ENCODE measurements around the gene OR51E2.
A peak's percentile ranks its signal among the peaks of the same experiment; 100 is the strongest.

OR51E2 gene

DNA sequence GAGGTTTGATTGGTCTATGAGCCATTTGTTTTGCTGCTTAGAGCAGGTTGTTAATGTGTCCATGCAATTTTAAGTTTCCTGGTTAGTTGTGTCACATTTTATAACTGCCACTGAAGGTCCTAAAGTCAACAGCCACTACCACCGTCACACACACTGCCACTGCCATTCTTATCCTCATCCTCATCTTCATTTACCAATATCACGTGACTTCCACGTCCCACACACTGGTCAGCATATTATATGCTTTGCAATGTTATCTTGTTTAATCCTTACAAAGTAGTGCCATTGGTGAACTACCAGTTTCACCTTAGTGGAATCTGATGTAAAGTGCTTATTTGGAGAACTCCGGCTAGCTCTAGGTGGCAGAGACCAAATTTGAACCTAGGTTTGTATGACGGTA, 16.6 kb upstream of the OR51E2 start:
- Histone ChIP-seq H3K79me2 (ENCODE audit: low read length) (no peaks in the 10 kb centered on the region), H3K27me3 (ENCODE audit: low read depth, low read length) (no peaks in the 10 kb centered on the region), H3K4me3 (ENCODE audit: low read length) (no peak overlapping the region), H3K9me3 (ENCODE audit: insufficient read depth, low read length) (no peaks in the 10 kb centered on the region), H4K20me1 (ENCODE audit: insufficient read depth, low read length) (no peaks in the 10 kb centered on the region), H3K4me1 (ENCODE audit: low read length) (no peaks in the 10 kb centered on the region), H3K36me3 (replicated peaks; ENCODE audit: low read depth, low read length) (no peaks in the 10 kb centered on the region), H3K4me2 (ENCODE audit: low read length) (no peak overlapping the region), H3K9ac (ENCODE audit: low read length) (no peak overlapping the region), H3K27ac (ENCODE audit: low read length) (no peak overlapping the region), H2AFZ (ENCODE audit: low read depth, low read length) (no peak overlapping the region)
- TF ChIP-seq, protein P1, sequence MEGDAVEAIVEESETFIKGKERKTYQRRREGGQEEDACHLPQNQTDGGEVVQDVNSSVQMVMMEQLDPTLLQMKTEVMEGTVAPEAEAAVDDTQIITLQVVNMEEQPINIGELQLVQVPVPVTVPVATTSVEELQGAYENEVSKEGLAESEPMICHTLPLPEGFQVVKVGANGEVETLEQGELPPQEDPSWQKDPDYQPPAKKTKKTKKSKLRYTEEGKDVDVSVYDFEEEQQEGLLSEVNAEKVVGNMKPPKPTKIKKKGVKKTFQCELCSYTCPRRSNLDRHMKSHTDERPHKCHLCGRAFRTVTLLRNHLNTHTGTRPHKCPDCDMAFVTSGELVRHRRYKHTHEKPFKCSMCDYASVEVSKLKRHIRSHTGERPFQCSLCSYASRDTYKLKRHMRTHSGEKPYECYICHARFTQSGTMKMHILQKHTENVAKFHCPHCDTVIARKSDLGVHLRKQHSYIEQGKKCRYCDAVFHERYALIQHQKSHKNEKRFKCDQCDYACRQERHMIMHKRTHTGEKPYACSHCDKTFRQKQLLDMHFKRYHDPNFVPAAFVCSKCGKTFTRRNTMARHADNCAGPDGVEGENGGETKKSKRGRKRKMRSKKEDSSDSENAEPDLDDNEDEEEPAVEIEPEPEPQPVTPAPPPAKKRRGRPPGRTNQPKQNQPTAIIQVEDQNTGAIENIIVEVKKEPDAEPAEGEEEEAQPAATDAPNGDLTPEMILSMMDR (IDR thresholded peaks at IDR 0.05; ENCODE audit: low read depth, low read length): no peak
- TF ChIP-seq EZH2phosphoT487 (IDR thresholded peaks at IDR 0.05; ENCODE audit: low read depth): no peak

- no peak overlapping the region for H3K4me2 ChIP-seq (ENCODE audit: low read length)
- H3K4me1 ChIP-seq (ENCODE audit: low read length): no peaks in the 10 kb centered on the region
- no peak overlapping the region for H2AFZ ChIP-seq (ENCODE audit: low read depth, low read length)
- TF ChIP-seq, protein P1 (IDR thresholded peaks at IDR 0.05; ENCODE audit: low read depth, low read length): no peak
- no peak for TF ChIP-seq EZH2phosphoT487 (IDR thresholded peaks at IDR 0.05; ENCODE audit: low read depth)
- H3K27me3 ChIP-seq (ENCODE audit: low read depth, low read length): no peaks in the 10 kb centered on the region
- no peaks in the 10 kb centered on the region for H3K9me3 ChIP-seq (ENCODE audit: insufficient read depth, low read length)
- H3K4me3 ChIP-seq (ENCODE audit: low read length): no peak overlapping the region
- H4K20me1 ChIP-seq (ENCODE audit: insufficient read depth, low read length): no peaks in the 10 kb centered on the region
- no peaks in the 10 kb centered on the region for H3K79me2 ChIP-seq (ENCODE audit: low read length)
- no peaks in the 10 kb centered on the region for H3K36me3 ChIP-seq (replicated peaks; ENCODE audit: low read depth, low read length)
- H3K9ac ChIP-seq (ENCODE audit: low read length): no peak overlapping the region
- H3K27ac ChIP-seq (ENCODE audit: low read length): no peak overlapping the region
These were observed 15.6 kb upstream of the OR51E2 start for GRCh38 chr11:4713241-4713640.

DNA sequence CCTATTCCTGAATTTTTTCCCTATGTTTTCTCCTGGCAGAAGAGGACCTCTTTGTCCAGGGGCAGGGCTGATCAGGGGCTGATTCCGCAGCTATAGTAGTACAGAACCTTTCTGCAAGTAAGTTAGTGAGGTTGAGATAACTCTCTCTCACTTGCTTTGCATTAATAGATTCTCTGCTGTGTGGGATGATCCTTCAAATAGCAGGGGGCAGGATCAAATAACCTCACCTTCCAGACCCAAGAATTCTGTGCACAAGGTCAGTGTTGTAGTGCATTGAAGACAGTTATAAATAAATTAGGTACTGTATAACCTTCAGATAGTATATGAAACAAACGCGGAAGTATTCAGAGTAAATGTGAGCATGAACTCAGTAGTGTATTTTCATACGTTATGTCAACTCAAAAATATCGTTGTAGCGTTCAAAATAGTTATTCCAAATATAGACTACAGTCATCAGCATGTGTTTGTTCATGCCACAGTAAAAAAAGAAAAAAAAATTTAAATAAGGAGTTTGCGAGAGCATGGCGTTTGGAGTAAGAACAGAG, 7.2 kb upstream of the OR51E2 start:
- Histone ChIP-seq H3K27me3 (ENCODE audit: low read depth, low read length) (no peaks in the 10 kb centered on the region), H3K4me1 (ENCODE audit: low read length) (peaks cover 21% of the 10 kb centered on the region), H3K36me3 (replicated peaks; ENCODE audit: low read depth, low read length) (no peaks in the 10 kb centered on the region), H3K9me3 (ENCODE audit: insufficient read depth, low read length) (no peaks in the 10 kb centered on the region), H3K79me2 (ENCODE audit: low read length) (no peaks in the 10 kb centered on the region), H3K4me2 (ENCODE audit: low read length) (peak overlapping the region; percentile 53), H3K9ac (ENCODE audit: low read length) (no peak overlapping the region), H3K27ac (ENCODE audit: low read length) (peak overlapping the region; percentile 52), H3K4me3 (ENCODE audit: low read length) (no peak overlapping the region), H4K20me1 (ENCODE audit: insufficient read depth, low read length) (no peaks in the 10 kb centered on the region), H2AFZ (ENCODE audit: low read depth, low read length) (no peak overlapping the region)
- TF ChIP-seq EZH2phosphoT487 (IDR thresholded peaks at IDR 0.05; ENCODE audit: low read depth): no peak
- TF ChIP-seq, protein P1 (IDR thresholded peaks at IDR 0.05; ENCODE audit: low read depth, low read length): no peak

GRCh38 chr11:4704054-4704789, 6.6 kb upstream of the OR51E2 start, which contains the start of gene MMP26:
TSS of gene MMP26 (plus strand) at chr11:4704784.
- H3K79me2 ChIP-seq (ENCODE audit: low read length): no peaks in the 10 kb centered on the region
- H3K9me3 ChIP-seq (ENCODE audit: insufficient read depth, low read length): no peaks in the 10 kb centered on the region
- peaks cover 27% of the 10 kb centered on the region for H3K4me1 ChIP-seq (ENCODE audit: low read length)
- H2AFZ ChIP-seq (ENCODE audit: low read depth, low read length): peak within 1 kb of the TSS; percentile 84
- no peaks in the 10 kb centered on the region for H4K20me1 ChIP-seq (ENCODE audit: insufficient read depth, low read length)
- peak within 1 kb of the TSS; percentile 52 for H3K27ac ChIP-seq (ENCODE audit: low read length)
- TF ChIP-seq, protein P1 (IDR thresholded peaks at IDR 0.05; ENCODE audit: low read depth, low read length): no peak
- TF ChIP-seq EZH2phosphoT487 (IDR thresholded peaks at IDR 0.05; ENCODE audit: low read depth): no peak
- H3K4me3 ChIP-seq (ENCODE audit: low read length): 0 out of 2 replicates have a peak within 1 kb of the TSS, but pooled peaks have one; percentile 2
- H3K27me3 ChIP-seq (ENCODE audit: low read depth, low read length): no peaks in the 10 kb centered on the region
- H3K36me3 ChIP-seq (replicated peaks; ENCODE audit: low read depth, low read length): no peaks in the 10 kb centered on the region
- H3K4me2 ChIP-seq (ENCODE audit: low read length): peak within 1 kb of the TSS; percentile 53
- no peak within 1 kb of the TSS; the same call in 1 of the 2 replicates for H3K9ac ChIP-seq (ENCODE audit: low read length)
